Epithelial cell of esophagus (primary cell): ENCODE measurements around the gene TAS1R3.

Experiments used
- DNase-seq: peaks from one replicate; pipeline ENCODE4 v3.0.0; 2010; ENCODE audit warnings: low read depth
- H3K4me3 ChIP-seq: 2 replicates; pipeline ENCODE4 v1.5.1; 2011; ENCODE audit warnings: mild to moderate bottlenecking, low read length, control low read depth
- CTCF ChIP-seq: IDR thresholded peaks from 2 replicates; pipeline ENCODE4 v1.5.1; 2011; ENCODE audit warnings: low read depth, mild to moderate bottlenecking, low read length, control low read depth, inconsistent platforms; ENCODE audit not compliant: insufficient read depth; ENCODE audit errors: missing control alignments

Gene TAS1R3

GRCh38 chr1:1334835-1335234 is 3.8 kb downstream of the TAS1R3 start:
- TF ChIP-seq CTCF, result no peak

GRCh38 chr1:1335283-1335682 is 4.2 kb downstream of the TAS1R3 start:
- no peak overlapping the region for H3K4me3 ChIP-seq
- no peak for DNase-seq
- no peak for TF ChIP-seq CTCF

More at GRCh38 chr1:1334835-1335234, 3.8 kb downstream of the TAS1R3 start:
- H3K4me3 ChIP-seq, result no peak overlapping the region
- DNase-seq, result no peak

GRCh38 chr1:1335792-1336248 is 4.7 kb downstream of the TAS1R3 start:
- H3K4me3 ChIP-seq, result no peak overlapping the region
- DNase-seq, result no peak
- TF ChIP-seq CTCF, result no peak

- DNase-seq, result no peak
- no peak for TF ChIP-seq CTCF
- no peak overlapping the region for H3K4me3 ChIP-seq
These were observed 5.4 kb downstream of the TAS1R3 start for GRCh38 chr1:1336446-1336845.

DNA sequence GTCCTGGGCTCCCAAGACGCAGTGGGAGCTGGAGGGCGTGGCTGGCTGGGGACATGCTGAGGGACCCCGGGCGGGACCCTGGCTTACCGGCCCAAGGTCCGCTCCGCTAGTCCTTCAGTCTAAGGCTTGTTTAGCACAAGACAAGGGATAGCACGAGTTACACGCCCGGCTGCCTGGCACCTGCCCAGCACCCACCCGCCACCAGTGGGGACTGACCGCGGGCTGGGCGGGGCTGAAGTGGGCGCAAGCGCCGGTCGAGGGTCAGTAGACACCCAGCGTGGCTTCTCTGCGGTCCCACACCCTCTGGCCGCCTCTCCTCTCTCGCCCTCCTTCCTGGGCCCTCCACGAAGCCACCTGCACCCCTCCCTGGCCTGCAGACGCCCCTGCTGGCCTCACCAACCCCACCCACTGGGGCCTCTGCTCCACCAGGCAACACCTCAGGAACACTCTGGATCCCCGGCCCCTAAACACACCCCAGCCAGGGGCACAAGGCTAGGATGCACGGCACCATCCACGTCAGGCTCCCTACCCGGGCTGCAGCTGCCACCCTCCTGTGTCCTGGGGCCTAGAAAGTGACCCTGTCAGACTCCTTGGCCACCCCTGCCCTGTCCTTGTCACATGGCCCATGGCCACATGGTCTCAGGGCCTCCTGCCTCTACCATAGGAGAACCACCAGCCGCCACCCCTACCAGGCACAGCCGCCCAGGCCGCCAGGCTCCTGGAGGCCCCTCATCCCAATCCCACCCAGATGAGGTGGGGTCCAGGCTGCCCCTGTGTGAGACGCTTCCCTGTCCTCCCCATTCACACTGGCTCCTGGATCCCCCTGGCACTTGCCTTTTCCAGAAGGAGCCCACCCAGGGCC is 6.1 kb downstream of the TAS1R3 start:
- H3K4me3 ChIP-seq, result no peak overlapping the region
- no peak for DNase-seq
- TF ChIP-seq CTCF, result no peak

DNA sequence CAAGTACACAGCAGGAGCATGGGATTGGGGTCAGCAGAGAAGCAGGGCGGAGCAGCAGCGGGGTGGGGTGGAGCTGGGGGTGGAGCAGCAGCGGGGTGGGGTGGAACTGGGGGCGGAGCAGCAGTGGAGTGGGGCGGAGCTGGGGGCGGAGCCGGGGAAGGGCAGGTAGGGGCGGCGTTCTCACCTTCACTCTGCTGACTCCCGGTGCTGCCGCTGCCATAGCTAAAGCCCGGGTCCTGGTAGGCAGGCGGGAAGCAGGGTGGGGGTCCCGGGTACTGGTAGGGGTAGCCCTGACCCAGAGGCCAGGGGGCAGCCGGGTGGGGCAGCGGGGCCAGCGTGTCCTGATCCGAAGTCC is 6.7 kb downstream of the TAS1R3 start:
- H3K4me3 ChIP-seq, result no peak overlapping the region
- DNase-seq, result peak; percentile 77
- no peak for TF ChIP-seq CTCF

DNA sequence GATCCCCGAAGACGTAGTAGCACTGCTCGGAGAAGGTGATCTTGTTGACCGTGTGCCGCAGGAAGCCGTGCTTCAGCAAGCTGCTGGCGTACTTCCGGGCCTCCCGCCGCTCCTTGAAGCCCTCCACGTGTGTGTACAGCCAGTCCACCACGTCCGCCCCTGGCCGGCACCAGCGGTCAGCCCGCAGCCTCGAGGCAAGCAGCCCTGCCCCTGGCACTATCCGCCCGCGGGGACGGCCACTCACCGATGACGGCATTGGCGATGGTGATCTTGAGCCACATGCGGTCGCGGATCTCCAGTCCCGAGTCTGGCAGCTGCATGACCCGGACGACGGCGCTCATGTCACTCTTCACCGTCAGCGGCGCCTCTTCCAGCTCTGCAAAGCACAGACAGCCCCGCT is 7.2 kb downstream of the TAS1R3 start:
- TF ChIP-seq CTCF, result no peak
- DNase-seq, result no peak
- no peak overlapping the region for H3K4me3 ChIP-seq
